ENCODE results near the gene PEAK3.

PEAK3 gene

GRCh38 chr19:2251106-2252054 lies 30.6 kb downstream of the PEAK3 start:
- CTCF ChIA-PET, result no interaction called here
- POLR2A ChIA-PET (ENCODE audit: low non-redundant PET), result interaction anchor here (0.6 kb wide), 1 partner anchor 13 kb away, joined by 11 read pairs; no protein-coding TSS in a partner anchor
- TF ChIP-seq, protein P1, sequence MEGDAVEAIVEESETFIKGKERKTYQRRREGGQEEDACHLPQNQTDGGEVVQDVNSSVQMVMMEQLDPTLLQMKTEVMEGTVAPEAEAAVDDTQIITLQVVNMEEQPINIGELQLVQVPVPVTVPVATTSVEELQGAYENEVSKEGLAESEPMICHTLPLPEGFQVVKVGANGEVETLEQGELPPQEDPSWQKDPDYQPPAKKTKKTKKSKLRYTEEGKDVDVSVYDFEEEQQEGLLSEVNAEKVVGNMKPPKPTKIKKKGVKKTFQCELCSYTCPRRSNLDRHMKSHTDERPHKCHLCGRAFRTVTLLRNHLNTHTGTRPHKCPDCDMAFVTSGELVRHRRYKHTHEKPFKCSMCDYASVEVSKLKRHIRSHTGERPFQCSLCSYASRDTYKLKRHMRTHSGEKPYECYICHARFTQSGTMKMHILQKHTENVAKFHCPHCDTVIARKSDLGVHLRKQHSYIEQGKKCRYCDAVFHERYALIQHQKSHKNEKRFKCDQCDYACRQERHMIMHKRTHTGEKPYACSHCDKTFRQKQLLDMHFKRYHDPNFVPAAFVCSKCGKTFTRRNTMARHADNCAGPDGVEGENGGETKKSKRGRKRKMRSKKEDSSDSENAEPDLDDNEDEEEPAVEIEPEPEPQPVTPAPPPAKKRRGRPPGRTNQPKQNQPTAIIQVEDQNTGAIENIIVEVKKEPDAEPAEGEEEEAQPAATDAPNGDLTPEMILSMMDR (conservative IDR thresholded peaks at IDR 0.05; ENCODE audit: low read depth), result no peak
- no peak overlapping the region for H3K27ac ChIP-seq
- no peak for DNase-seq (ENCODE audit: low spot score)

DNA sequence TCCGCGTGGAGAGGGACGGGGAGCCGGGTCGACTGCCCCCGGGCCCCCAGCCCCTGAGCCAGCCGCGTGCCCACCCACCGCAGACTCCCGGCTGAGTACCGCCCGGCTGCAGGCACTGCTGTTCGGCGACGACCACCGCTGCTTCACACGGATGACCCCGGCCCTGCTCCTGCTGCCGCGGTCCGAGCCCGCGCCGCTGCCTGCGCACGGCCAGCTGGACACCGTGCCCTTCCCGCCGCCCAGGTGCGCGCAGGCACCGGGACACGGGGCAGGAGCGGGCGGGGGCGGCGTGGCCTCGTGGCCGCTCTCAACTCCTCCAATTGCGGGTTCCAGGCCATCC lies 31.2 kb downstream of the PEAK3 start:
- H3K27ac ChIP-seq, result no peak overlapping the region
- TF ChIP-seq, protein P1 (conservative IDR thresholded peaks at IDR 0.05; ENCODE audit: low read depth), result no peak
- CTCF ChIA-PET, result no interaction called here
- DNase-seq (ENCODE audit: low spot score), result no peak
- POLR2A ChIA-PET (ENCODE audit: low non-redundant PET), result no interaction called here

GRCh38 chr19:2249880-2250765 lies 31.9 kb downstream of the PEAK3 start:
- POLR2A ChIA-PET (ENCODE audit: low non-redundant PET), result no interaction called here
- CTCF ChIA-PET, result interaction anchor here (0.6 kb wide), 1 partner anchor 348 kb away, joined by 6 read pairs; no protein-coding TSS in a partner anchor
- TF ChIP-seq, protein P1 (conservative IDR thresholded peaks at IDR 0.05; ENCODE audit: low read depth), result no peak
- H3K27ac ChIP-seq, result no peak overlapping the region
- DNase-seq (ENCODE audit: low spot score), result no peak

DNA sequence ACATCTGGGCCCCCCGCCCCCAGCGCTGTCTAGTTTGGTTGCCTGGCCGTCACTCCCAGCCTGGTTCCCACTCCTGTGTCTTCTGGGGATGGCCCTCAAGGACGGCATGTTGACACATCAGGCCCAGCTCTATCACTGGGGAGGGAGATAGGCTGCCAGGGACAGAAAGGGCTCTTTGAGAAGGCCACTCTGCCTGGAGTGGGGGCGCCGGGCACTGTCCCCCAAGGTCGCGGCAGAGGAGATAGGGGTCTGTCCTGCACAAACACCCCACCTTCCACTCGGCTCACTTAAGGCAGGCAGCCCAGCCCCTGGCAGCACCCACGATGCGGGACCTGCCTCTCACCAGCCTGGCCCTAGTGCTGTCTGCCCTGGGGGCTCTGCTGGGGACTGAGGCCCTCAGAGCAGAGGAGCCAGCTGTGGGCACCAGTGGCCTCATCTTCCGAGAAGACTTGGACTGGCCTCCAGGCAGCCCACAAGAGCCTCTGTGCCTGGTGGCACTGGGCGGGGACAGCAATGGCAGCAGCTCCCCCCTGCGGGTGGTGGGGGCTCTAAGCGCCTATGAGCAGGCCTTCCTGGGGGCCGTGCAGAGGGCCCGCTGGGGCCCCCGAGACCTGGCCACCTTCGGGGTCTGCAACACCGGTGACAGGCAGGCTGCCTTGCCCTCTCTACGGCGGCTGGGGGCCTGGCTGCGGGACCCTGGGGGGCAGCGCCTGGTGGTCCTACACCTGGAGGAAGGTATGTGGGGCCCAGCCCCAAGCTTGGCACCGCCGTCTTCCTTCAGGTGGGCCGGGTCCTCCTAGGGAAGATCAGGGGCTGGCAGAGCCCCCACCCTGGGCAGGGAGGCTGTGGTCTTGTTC lies 32.7 kb downstream of the PEAK3 start, which contains the start of gene AMH:
TSS of gene AMH (plus strand) at position 314 of the 857 bp plus-strand sequence. CDS start at position 324, 10 bp downstream.
- TF ChIP-seq, protein P1 (conservative IDR thresholded peaks at IDR 0.05; ENCODE audit: low read depth), result no peak
- DNase-seq (ENCODE audit: low spot score), result no peak
- H3K27ac ChIP-seq, result peak within 1 kb of the TSS; percentile 49
- ChIA-PET CTCF (interaction anchor here (0.6 kb wide), 1 partner anchor 348 kb away, joined by 6 read pairs; no protein-coding TSS in a partner anchor), POLR2A (ENCODE audit: low non-redundant PET) (no interaction called here)

DNA sequence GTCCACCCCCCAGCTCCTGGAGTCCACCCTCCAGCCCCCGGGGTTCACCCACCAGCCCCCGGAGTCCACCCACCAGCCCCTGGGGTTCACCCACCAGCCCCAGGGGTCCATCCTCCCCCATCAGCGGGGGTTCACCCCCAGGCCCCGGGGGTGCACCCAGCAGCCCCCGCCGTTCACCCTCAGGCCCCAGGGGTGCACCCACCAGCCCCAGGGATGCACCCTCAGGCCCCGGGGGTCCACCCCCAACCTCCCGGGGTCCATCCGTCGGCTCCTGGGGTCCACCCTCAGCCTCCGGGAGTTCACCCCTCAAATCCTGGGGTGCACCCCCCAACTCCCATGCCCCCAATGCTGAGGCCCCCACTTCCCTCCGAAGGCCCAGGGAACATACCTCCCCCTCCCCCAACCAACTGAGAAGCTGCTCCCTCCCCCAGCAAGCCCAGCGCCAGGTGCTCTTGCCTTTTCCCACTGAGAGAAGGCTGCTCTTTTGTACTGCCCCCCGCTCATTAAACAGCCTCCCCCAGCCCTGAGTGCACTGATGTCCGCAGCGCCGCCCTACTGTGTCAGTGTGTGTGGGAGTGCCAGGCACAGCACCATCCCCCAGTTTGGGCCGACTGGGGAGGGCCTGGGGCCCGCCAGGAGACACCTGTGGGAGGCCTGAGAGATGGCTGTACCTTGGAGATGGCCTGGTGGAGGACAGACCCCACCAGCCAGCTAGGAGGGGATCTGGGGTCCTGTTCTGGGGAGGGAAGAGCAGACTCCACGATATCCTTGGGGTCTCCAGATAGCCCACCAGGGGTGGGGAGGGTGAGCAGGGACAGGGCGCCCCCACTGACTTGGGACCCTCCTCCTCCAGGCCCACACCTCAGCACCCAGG lies 33.6 kb downstream of the PEAK3 start:
- no peak for DNase-seq (ENCODE audit: low spot score)
- H3K27ac ChIP-seq, result peak overlapping the region; percentile 49
- TF ChIP-seq, protein P1 (conservative IDR thresholded peaks at IDR 0.05; ENCODE audit: low read depth), result no peak
- POLR2A ChIA-PET (ENCODE audit: low non-redundant PET), result no interaction called here
- CTCF ChIA-PET, result no interaction called here

All from RWPE1 (cell line).